ENCODE measurements around the gene STING1.
A peak's percentile ranks its signal among the peaks of the same experiment; 100 is the strongest.
"Not testable (repeated sequence)": the region's sequence is repeated elsewhere in the genome, so short reads cannot be mapped to it uniquely, and the experiment has no call there.

The STING1 gene

GRCh38 chr5:139482050-139482889, at the start of gene STING1:
Gene STING1 (minus strand): TSS chr5:139482758. CDS start chr5:139481704, 1,054 bp downstream.
- peak; percentile 62 to 72 (median 67) for DNase-seq (ENCODE audit: low read depth in 2 of 3, low spot score in 1 of 3)

- DNase-seq (ENCODE audit: low read depth in 2 of 3, low spot score in 1 of 3), result no peak
Measured at GRCh38 chr5:139531772-139532169, 49.2 kb upstream of the STING1 start.

GRCh38 chr5:139530079-139530478, 47.5 kb upstream of the STING1 start:
- DNase-seq (ENCODE audit: low read depth in 2 of 3, low spot score in 1 of 3), result not testable (repeated sequence)

GRCh38 chr5:139528695-139529094, 46.1 kb upstream of the STING1 start:
- DNase-seq (ENCODE audit: low read depth in 2 of 3, low spot score in 1 of 3), result not testable (repeated sequence)

GRCh38 chr5:139527896-139528467, 45.4 kb upstream of the STING1 start:
- not testable (repeated sequence) for DNase-seq (ENCODE audit: low read depth in 2 of 3, low spot score in 1 of 3)

GRCh38 chr5:139527090-139527470, 44.5 kb upstream of the STING1 start:
- DNase-seq (ENCODE audit: low read depth in 2 of 3, low spot score in 1 of 3), result not testable (repeated sequence)

GRCh38 chr5:139526309-139527089, 43.9 kb upstream of the STING1 start:
- DNase-seq (ENCODE audit: low read depth in 2 of 3, low spot score in 1 of 3), result not testable (repeated sequence)

- DNase-seq (ENCODE audit: low read depth in 2 of 3, low spot score in 1 of 3), result not testable (repeated sequence)
Measured at GRCh38 chr5:139525586-139526308, 43.2 kb upstream of the STING1 start.

GRCh38 chr5:139524940-139525585, 42.5 kb upstream of the STING1 start:
- DNase-seq (ENCODE audit: low read depth in 2 of 3, low spot score in 1 of 3), result no peak

- no peak for DNase-seq (ENCODE audit: low read depth in 2 of 3, low spot score in 1 of 3)
Measured at GRCh38 chr5:139524446-139524845, 41.9 kb upstream of the STING1 start.

GRCh38 chr5:139523635-139524445, 41.3 kb upstream of the STING1 start:
- no peak for DNase-seq (ENCODE audit: low read depth in 2 of 3, low spot score in 1 of 3)

- DNase-seq (ENCODE audit: low read depth in 2 of 3, low spot score in 1 of 3), result peak; percentile 81 to 89 (median 87)
Measured at GRCh38 chr5:139517683-139518564, 35.4 kb upstream of the STING1 start.

GRCh38 chr5:139514486-139514856, 31.9 kb upstream of the STING1 start:
- DNase-seq (ENCODE audit: low read depth in 2 of 3, low spot score in 1 of 3), result no peak

GRCh38 chr5:139513852-139514485, 31.4 kb upstream of the STING1 start:
- DNase-seq (ENCODE audit: low read depth in 2 of 3, low spot score in 1 of 3), result no peak

- peak; percentile 58 to 76 (median 71) for DNase-seq (ENCODE audit: low read depth in 2 of 3, low spot score in 1 of 3)
Measured at GRCh38 chr5:139513434-139513833, 30.9 kb upstream of the STING1 start.

- DNase-seq (ENCODE audit: low read depth in 2 of 3, low spot score in 1 of 3), result no peak
Measured at GRCh38 chr5:139512786-139513390, 30.3 kb upstream of the STING1 start.

GRCh38 chr5:139504722-139505121, 22.2 kb upstream of the STING1 start:
- not testable (repeated sequence) for DNase-seq (ENCODE audit: low read depth in 2 of 3, low spot score in 1 of 3)

GRCh38 chr5:139503879-139504278, 21.3 kb upstream of the STING1 start:
- not testable (repeated sequence) for DNase-seq (ENCODE audit: low read depth in 2 of 3, low spot score in 1 of 3)
